Right ventricle myocardium inferior (tissue), 1 donor: ENCODE measurements around the gene ALOX12B. TPM values are rescaled to one million over a fixed set of nuclear protein-coding genes. Genes with fewer than 3 reads are reported as not detected.

ENCODE experiments used
- ATAC-seq: fragments of 200-7000 bp; cut with Tn5 transposase; one replicate; pipeline ENCODE4 v1.9.1; 2020; ENCODE audit warnings: mild to moderate bottlenecking, moderate library complexity
- DNase-seq: peaks from one replicate; pipeline ENCODE4 v3.0.0; 2021; ENCODE audit errors: missing footprints
- intact Hi-C: fragments of 100-400 bp; cut with DNase I; formaldehyde crosslinking; loops from one replicate; pipeline ENCODE4 v1.11.0; 2022
- total RNA-seq: library from RNA; stranded (reverse); fragmentation: NEBNext Ultra II Directional; extraction: Animal tissue kit (Norgen Biotek cat#: 25700); gene quantifications from one replicate; pipeline ENCODE4 v1.2.1, GENCODE V29; 2021
- donor health status: DM: no; HTN: yes; CAD: no; lungs with severe emphysema.

ALOX12B gene
- total RNA-seq, 1 donor from 2014 or later = not detected

DNA sequence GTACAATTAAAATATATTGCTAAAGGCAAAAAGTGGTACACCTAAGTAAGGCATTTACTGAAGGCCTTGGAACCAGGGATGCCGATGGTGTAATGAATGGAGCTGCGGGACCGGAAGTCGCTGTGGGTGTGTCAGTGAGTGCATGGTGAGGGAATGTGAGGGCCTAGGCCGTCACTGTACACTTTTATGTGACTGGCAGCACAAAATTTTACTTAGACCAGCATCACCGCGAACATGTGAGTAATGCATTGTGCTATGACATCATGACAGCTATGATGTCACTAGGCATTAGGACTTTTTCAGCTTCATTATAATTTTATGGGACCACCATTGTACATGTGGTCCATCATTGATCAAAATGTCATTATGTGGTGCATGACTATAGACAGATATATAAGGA lies 33.9 kb downstream of the ALOX12B start:
- DNase-seq (no peak), ATAC-seq (no peak)
- intact Hi-C loops = no loop called here

- intact Hi-C loops = no loop called here
- DNase-seq (no peak), ATAC-seq (no peak)
These were observed 35.0 kb downstream of the ALOX12B start for GRCh38 chr17:8052256-8053252.

- intact Hi-C loops = no loop called here
- DNase-seq (no peak), ATAC-seq (no peak)
These were observed 35.7 kb downstream of the ALOX12B start for GRCh38 chr17:8051831-8052230.

- no peak for ATAC-seq
- intact Hi-C loops = no loop called here
- no peak for DNase-seq
These were observed 38.8 kb downstream of the ALOX12B start for GRCh38 chr17:8048736-8049135.

DNA sequence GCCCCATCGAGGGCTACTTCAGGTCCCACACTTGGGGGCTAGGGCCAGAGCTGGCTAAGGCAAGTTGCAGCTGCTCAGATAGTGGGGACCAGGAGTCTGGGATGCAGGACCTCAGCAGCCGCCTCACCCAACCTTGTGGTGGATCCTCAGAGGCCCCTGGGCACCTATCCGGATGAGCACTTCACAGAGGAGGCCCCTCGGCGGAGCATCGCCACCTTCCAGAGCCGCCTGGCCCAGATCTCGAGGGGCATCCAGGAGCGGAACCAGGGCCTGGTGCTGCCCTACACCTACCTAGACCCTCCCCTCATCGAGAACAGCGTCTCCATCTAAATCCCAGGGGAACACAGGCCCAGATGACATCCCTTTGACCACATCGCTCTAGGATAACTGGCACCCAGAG lies 39.3 kb downstream of the ALOX12B start:
- ATAC-seq (no peak), DNase-seq (no peak)
- intact Hi-C loops = no loop called here

DNA sequence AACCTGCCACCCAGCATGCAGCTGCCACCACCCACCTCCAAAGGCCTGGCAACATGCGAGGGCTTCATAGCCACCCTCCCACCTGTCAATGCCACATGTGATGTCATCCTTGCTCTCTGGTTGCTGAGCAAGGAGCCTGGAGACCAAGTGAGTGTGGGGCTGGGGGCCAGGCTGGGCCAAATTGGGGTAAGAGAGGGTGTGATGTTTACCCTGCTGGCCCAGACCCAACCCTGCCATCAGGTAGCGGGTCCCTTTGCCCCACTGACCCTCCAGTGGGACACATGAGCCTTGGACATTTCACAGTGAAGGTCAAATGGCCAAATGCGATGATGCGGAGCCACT lies 39.8 kb downstream of the ALOX12B start:
- ATAC-seq (no peak), DNase-seq (no peak)
- intact Hi-C loops = no loop called here

DNA sequence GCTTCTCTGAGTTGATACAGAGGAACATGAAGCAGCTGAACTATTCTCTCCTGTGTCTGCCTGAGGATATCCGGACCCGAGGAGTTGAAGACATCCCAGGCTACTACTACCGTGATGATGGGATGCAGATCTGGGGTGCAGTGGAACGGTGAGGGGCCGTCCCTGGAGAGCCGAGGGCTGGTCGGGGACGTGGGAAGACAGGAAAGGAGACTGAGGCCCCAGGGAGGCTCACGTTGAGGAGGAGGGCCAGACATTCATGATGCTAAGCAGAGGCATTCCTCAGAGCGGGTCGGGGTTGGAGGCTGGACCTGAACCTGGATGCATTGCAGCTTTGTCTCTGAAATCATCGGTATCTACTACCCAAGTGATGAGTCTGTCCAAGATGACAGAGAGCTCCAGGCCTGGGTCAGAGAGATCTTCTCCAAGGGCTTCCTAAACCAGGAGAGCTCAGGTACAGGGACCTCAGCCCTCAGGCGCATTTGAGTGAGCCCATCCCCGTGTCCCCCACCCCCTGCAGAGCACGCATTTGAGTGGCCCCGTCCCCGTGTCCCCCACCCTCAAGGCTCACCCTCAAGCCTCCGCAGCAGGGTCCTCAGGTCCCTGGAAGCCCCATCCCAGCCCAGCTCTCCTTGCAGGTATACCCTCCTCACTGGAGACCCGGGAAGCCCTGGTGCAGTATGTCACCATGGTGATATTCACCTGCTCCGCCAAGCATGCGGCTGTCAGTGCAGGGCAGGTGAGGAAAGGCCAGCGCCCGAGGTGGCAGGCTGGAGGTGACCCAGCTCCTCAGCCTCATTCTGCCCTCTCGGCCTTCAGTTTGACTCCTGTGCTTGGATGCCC lies 40.4 kb downstream of the ALOX12B start:
- ATAC-seq = no peak
- no peak for DNase-seq
- intact Hi-C loops = no loop called here

DNA sequence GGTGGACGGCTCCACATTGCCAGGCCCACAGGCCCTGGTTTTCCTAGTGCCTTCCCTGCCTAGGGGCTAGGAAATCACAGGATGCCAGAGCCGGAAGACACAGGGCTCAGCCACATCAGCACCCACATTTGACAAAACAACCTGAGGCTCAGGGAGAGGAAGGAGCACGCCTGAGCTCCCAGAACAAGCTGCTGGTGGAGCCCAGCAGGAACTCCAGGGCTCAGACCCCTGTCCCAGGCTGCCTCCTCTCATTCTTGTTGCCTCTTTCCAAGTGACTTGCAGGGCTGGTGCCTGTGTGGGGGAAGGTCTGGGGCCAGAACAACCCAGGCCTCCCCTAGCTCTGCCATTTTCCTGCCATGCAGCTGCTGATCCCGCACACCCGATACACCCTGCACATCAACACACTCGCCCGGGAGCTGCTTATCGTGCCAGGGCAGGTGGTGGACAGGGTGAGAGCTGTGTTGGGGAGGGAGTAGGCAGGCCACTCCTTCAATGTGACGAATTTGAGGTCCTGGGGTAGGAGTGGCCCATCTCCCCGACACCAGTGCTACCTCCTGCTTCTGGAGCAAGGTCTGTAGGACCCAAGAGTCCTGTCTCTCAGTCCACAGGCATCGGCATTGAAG lies 41.1 kb downstream of the ALOX12B start:
- no peak for DNase-seq
- intact Hi-C loops = no loop called here
- no peak for ATAC-seq

- intact Hi-C loops = loop anchor here (2.0 to 5.0 kb wide), 3 partner anchors 34 to 183 kb away; no protein-coding TSS in a partner anchor
- no peak for ATAC-seq
These were observed 42.4 kb downstream of the ALOX12B start for GRCh38 chr17:8044819-8045810.

GRCh38 chr17:8041979-8042378 lies 45.5 kb downstream of the ALOX12B start:
- intact Hi-C loops = loop anchor here (1.0 to 5.0 kb wide), 3 partner anchors 55 to 180 kb away; no protein-coding TSS in a partner anchor
- no peak for ATAC-seq
- DNase-seq = no peak

More at GRCh38 chr17:8044819-8045810, 42.4 kb downstream of the ALOX12B start:
- no peak for DNase-seq

DNA sequence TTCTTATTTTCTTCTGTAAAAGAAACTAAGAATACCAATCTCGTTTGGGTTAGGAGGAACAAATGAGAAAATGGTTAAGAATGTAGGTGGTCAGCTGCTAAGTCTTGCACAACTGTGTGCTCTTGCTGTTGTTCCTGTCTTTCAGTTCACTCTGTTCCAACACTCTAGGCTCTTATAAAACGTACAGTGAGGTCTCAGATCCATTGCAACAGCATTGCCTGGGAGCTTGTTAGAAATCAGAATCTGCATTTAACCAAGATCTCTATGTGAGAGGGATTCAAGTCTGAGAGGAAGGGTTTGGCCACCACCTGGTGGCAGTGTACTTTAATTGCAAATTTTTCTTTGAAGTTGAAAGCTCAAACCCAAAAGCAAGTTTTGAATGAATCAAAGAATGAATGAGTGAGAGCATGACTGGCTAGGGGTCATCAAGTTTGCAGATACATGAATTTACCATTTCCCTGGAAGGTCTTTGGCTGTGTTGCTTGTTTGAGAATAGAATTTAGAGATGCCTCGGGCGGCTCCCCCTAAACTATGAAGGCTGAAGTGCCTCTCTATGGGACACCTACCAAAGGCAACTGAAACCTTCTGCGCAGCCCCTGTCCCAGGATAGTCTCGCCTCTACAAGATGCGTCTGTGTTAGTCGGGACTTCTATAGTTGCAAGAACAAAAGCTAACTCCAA lies 46.1 kb downstream of the ALOX12B start:
- ATAC-seq (peak; percentile 79), DNase-seq (no peak)
- intact Hi-C loops = loop anchor here (1.0 to 5.0 kb wide), 3 partner anchors 54 to 179 kb away; no protein-coding TSS in a partner anchor

DNA sequence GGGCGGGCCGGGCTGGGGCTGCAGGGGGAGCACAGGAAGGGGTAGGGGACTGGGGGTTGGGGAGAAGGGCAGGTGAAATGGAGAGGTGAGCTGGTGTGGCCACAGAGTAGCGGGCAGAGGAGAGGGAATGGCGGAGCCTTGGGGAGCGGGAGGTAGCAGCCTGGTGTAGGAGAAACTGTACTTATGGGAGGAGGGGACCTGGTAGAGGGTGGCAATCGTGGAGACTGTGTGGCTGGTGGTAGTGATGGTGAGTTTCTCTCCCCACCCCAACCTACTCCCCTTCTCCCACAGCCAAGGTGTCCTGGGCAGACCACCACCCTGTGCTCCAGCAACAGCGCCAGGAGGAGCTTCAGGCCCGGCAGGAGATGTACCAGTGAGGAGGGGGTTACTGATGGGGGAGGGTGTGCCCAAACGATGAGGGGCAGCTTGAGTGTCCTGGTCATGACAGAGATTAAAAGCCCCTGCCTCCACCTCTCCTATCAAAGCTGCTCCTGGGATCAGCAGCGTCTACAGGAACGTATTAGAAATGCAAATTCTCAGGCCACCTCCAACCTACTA lies 47.8 kb downstream of the ALOX12B start:
- intact Hi-C loops = loop anchor here (5.0 kb wide), 2 partner anchors 52 to 177 kb away; no protein-coding TSS in a partner anchor
- ATAC-seq = no peak
- no peak for DNase-seq

DNA sequence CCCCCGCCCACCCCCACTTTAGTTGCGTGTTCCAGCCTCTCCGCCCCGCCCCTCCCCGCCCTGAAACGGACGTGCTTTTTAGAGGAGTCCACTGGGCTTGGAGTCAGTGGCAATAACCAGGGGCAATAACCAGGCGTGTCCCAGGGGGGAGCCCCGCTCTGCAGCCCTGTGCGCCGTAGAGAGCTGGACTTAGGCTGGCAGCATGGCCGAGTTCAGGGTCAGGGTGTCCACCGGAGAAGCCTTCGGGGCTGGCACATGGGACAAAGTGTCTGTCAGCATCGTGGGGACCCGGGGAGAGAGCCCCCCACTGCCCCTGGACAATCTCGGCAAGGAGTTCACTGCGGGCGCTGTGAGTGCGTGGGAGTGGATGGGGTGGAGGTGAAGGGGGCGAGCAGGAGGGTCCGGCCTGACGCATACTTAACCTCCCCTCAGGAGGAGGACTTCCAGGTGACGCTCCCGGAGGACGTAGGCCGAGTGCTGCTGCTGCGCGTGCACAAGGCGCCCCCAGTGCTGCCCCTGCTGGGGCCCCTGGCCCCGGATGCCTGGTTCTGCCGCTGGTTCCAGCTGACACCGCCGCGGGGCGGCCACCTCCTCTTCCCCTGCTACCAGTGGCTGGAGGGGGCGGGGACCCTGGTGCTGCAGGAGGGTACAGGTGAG lies 48.4 kb downstream of the ALOX12B start, which contains the start of gene ALOX15B:
TSS of gene ALOX15B (plus strand) at position 106 of the 657 bp plus-strand sequence. CDS start at position 203, 97 bp downstream.
- DNase-seq (no peak), ATAC-seq (no peak)
- intact Hi-C loops = no loop called here

- intact Hi-C loops = no loop called here
- no peak for DNase-seq
- ATAC-seq = no peak
These were observed 55.1 kb downstream of the ALOX12B start for GRCh38 chr17:8032442-8032841.

GRCh38 chr17:8031950-8032349 lies 55.6 kb downstream of the ALOX12B start:
- DNase-seq = no peak
- no peak for ATAC-seq
- intact Hi-C loops = no loop called here

DNA sequence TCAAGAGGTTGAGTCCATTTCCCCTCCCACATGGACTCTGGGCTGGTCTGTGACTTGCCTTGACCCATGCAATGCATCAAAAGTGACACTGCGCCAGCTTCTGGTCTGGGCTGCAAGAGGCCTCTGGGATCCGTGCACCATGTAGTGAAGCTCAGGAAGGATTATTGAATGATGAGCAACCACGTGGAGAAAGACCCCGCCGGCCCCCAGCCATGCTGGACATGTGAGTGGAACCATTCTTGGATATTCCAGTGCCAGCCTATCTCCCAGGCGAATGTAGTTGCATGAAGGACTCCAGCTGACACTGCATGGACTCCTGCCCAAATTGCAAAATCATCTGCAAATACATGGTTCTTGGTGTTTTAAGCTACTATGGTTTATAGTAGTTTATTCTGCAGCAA lies 56.3 kb downstream of the ALOX12B start:
- intact Hi-C loops = no loop called here
- ATAC-seq = no peak
- DNase-seq = no peak
